Ovary (tissue), 3 donors: ENCODE data around the gene TRPV4.

ENCODE experiments used
- CTCF ChIP-seq, 3 donors: fragments of 450-650 bp in 2 of 3; fragments of 200-600 bp in 1 of 3; IDR thresholded peaks; one replicate each; pipeline versions ENCODE4 v1.5.1 to v1.8.0; 2016 to 2022; ENCODE audit warnings: antibody characterized with exemption in 3 of 3, mild to moderate bottlenecking in 1 of 3
- POLR2A ChIP-seq: fragments of 450-650 bp; IDR thresholded peaks from one replicate; pipeline ENCODE4 v1.6.1; 2017; ENCODE audit warnings: antibody characterized with exemption, mild to moderate bottlenecking, moderate library complexity
- donor health status: DM: no; HTN: no; CAD: no.

DNA sequence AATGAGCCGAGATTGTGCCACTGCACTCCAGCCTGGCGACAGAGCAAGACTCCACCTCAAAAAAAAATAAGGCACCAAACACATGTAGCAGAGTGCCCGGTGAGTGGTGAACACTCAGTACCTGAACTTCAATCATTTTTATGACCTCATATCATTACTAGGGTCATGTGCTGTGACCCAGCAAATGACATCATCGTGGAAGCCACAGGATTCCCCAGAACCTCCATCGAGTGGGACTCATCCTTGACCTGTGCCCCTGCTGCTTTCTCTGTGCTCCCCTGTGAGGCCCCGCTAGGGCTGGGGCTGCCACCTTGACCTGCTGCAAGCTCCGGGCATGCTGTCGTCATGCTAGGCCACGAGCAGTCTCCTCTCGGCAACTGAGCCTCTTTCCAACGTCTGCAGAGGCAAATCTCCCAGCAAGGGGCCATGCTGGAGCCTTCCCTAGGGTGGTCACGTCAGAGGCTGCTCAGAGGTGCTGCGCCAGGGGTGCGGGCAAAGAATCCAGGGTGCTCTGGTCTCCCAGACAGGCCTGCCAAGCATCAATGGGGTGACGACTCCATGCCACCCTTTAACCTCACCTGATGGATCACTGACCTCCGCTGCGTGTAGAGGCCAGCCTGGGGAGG lies 28.6 kb upstream of the TRPV4 start:
- TF ChIP-seq CTCF (IDR thresholded peaks at IDR 0.05), result no peak
- TF ChIP-seq POLR2A, result no peak
